HepG2 (cell line): ENCODE data around the gene PNO1. TPM values are rescaled to one million over a fixed set of nuclear protein-coding genes. Genes with fewer than 3 reads are reported as not detected.
A peak's percentile ranks its signal among the peaks of the same experiment; 100 is the strongest.

Experiments
- ATAC-seq: fragments of 200-7000 bp; cut with Tn5 transposase; 3 replicates; pipeline ENCODE4 v1.9.1; 2020; ENCODE audit warnings: mild to moderate bottlenecking, moderate library complexity
- Bru-seq: library from RNA; stranded (reverse); fragments of 400-500 nt; gene quantifications from one replicate; lab custom pipeline; 2021; lab: Mats Ljungman, UMichigan
- BruChase-seq, 2 experiments: library from RNA; stranded (reverse); fragments of 400-500 nt; gene quantifications; one replicate each; lab custom pipeline; 2021; lab: Mats Ljungman, UMichigan
- BruUV-seq: library from RNA; stranded (reverse); fragments of 400-500 nt; replicated peaks from 2 replicates; lab custom pipeline; 2021; lab: Mats Ljungman, UMichigan
- CTCF ChIA-PET: fragments of 300-600 bp; formaldehyde crosslinking; extraction: SDS; loops from one replicate; lab custom pipeline; 2021; ENCODE audit warnings: low total read pairs, inconsistent platforms, low intra/inter-chr PET ratio; lab: Yijun Ruan, JAX
- POLR2A ChIA-PET: fragments of 350-600 bp; sonication (Branson Sonifier 250); formaldehyde crosslinking; loops from one replicate; lab custom pipeline; 2020; ENCODE audit warnings: antibody characterized with exemption, inconsistent platforms; lab: Yijun Ruan, JAX
- DNase-seq: peaks from one replicate; pipeline ENCODE4 v3.0.0-alpha.2; 2015; ENCODE audit warnings: low spot score
- FAIRE-seq: peaks from 3 replicates; lab custom pipeline; 2011; peaks lifted over from hg19 to GRCh38; lab: Jason Lieb, UNC
- H2AFZ ChIP-seq: one replicate; pipeline ENCODE4 v1.6.1; 2011; ENCODE audit warnings: low read length, inconsistent platforms
- H3K27ac ChIP-seq: fragments of 300-600 bp; 3 replicates; pipeline ENCODE4 v1.8.0; 2011; ENCODE audit warnings: mixed run types, mild to moderate bottlenecking, mixed read lengths, low read length, inconsistent platforms; ENCODE audit not compliant: insufficient read depth; ENCODE audit errors: extremely low read length
- H3K27me3 ChIP-seq, 2 experiments: fragments of 200-600 bp in 1 of 2; 2 replicates in 1 of 2; 3 replicates in 1 of 2; pipeline versions ENCODE4 v1.6.0 to v1.8.0; 2011; ENCODE audit warnings: low read length in 2 of 2, mild to moderate bottlenecking in 2 of 2, moderate library complexity in 2 of 2, inconsistent platforms in 1 of 2; ENCODE audit not compliant: insufficient read depth in 2 of 2, control insufficient read depth in 1 of 2
- H3K36me3 ChIP-seq, 2 experiments: fragments of 200-600 bp in 1 of 2; replicated peaks in 1 of 2; 2 replicates in 1 of 2; 3 replicates in 1 of 2; pipeline versions ENCODE4 v1.5.1 to v1.8.0; 2011; ENCODE audit warnings: low read length in 2 of 2, inconsistent platforms in 1 of 2; ENCODE audit not compliant: insufficient read depth in 2 of 2, control insufficient read depth in 1 of 2
- H3K4me1 ChIP-seq: 2 replicates; pipeline ENCODE4 v1.5.1; 2012; ENCODE audit warnings: low read length, inconsistent platforms; ENCODE audit not compliant: insufficient read depth
- H3K4me2 ChIP-seq: 2 replicates; pipeline ENCODE4 v1.6.0; 2011; ENCODE audit warnings: low read depth, low read length, inconsistent platforms
- H3K4me3 ChIP-seq, 3 experiments: fragments of 200-600 bp in 1 of 3; sonication (generic), shearing (Covaris generic) in 1 of 3; replicated peaks in 1 of 3; 2 replicates each; pipeline ENCODE4 v1.5.1; 2011 to 2016; ENCODE audit warnings: low read length in 3 of 3, inconsistent platforms in 2 of 3, low read depth in 2 of 3, mild to moderate bottlenecking in 2 of 3, control low read depth in 1 of 3, mixed read lengths in 1 of 3; ENCODE audit not compliant: insufficient read depth in 1 of 3
- H3K79me2 ChIP-seq: one replicate; pipeline ENCODE4 v1.6.1; 2011; ENCODE audit warnings: low read length, inconsistent platforms; ENCODE audit not compliant: insufficient read depth
- H3K9ac ChIP-seq: 2 replicates; pipeline ENCODE4 v1.6.0; 2011; ENCODE audit warnings: mild to moderate bottlenecking, low read depth, low read length, inconsistent platforms; ENCODE audit not compliant: insufficient read depth
- H3K9me3 ChIP-seq: 2 replicates; pipeline ENCODE4 v1.5.1; 2012; ENCODE audit warnings: mild to moderate bottlenecking, low read length
- H4K20me1 ChIP-seq: 2 replicates; pipeline ENCODE4 v1.6.0; 2011; ENCODE audit warnings: inconsistent platforms, mild to moderate bottlenecking, low read length, moderate library complexity; ENCODE audit not compliant: insufficient read depth
- CBX5 ChIP-seq: sonication (generic); formaldehyde crosslinking; IDR thresholded peaks from 2 replicates; pipeline ENCODE4 v1.4.0; 2020; ENCODE audit warnings: missing genetic modification reagents, borderline replicate concordance
- DRAP1 ChIP-seq: IDR thresholded peaks from 2 replicates; pipeline ENCODE4 v1.6.1; 2016; ENCODE audit warnings: missing genetic modification reagents, missing compliant biosample characterization
- E2F1 ChIP-seq: sonication (generic); formaldehyde crosslinking; IDR thresholded peaks from 2 replicates; pipeline ENCODE4 v1.5.0; 2020; ENCODE audit warnings: missing genetic modification reagents
- HBP1 ChIP-seq: IDR thresholded peaks from 2 replicates; pipeline ENCODE4 v1.6.1; 2016; ENCODE audit warnings: low read depth, control low read depth
- KMT2B ChIP-seq: IDR thresholded peaks from 2 replicates; pipeline ENCODE4 v1.6.1; 2016; ENCODE audit warnings: missing genetic modification reagents, missing compliant biosample characterization
- PHF21A ChIP-seq: sonication (generic); formaldehyde crosslinking; IDR thresholded peaks from 2 replicates; pipeline ENCODE4 v1.5.0; 2020; ENCODE audit warnings: mild to moderate bottlenecking, missing genetic modification reagents
- YEATS2 ChIP-seq: sonication (generic); formaldehyde crosslinking; IDR thresholded peaks from 2 replicates; pipeline ENCODE4 v1.4.0; 2020; ENCODE audit warnings: missing genetic modification reagents, borderline replicate concordance
- ZFP82 ChIP-seq: sonication (generic); formaldehyde crosslinking; IDR thresholded peaks from 2 replicates; pipeline ENCODE4 v1.5.1; 2020; ENCODE audit warnings: mild to moderate bottlenecking, missing genetic modification reagents, borderline replicate concordance
- ZMYM3 ChIP-seq: sonication (generic); formaldehyde crosslinking; IDR thresholded peaks from 2 replicates; pipeline ENCODE4 v1.5.1; 2020; ENCODE audit warnings: mild to moderate bottlenecking, missing genetic modification reagents
- ZNF652 ChIP-seq: IDR thresholded peaks from 2 replicates; pipeline ENCODE4 v1.6.1; 2016; ENCODE audit warnings: low read depth, borderline replicate concordance
- ZNF703 ChIP-seq: sonication (generic); formaldehyde crosslinking; IDR thresholded peaks from 2 replicates; pipeline ENCODE4 v1.5.1; 2020; ENCODE audit warnings: missing genetic modification reagents, mild to moderate bottlenecking, moderate library complexity, borderline replicate concordance
- ZNF792 ChIP-seq: IDR thresholded peaks from 2 replicates; pipeline ENCODE4 v1.6.1; 2016
- WGBS: methylation state at CpG from one replicate; pipeline ENCODE4 v1.1.6; 2017; ENCODE audit warnings: low lambda C conversion rate; 5-methylcytosine and 5-hydroxymethylcytosine counted together
- in situ Hi-C: cut with HindIII; loops from 2 replicates; pipeline ENCODE4 v1.10.0; 2017; ENCODE audit warnings: low pct_unique_long_range_greater_than_20kb; ENCODE audit not compliant: extremely low pct_ligation_motif_present
- intact Hi-C: fragments of 100-400 bp; cut with micrococcal nuclease; formaldehyde crosslinking; loops from one replicate; pipeline ENCODE4 v1.10.0; 2022; ENCODE audit not compliant: unreplicated experiment
- long read RNA-seq, 2 experiments: library from RNA in 1 of 2; library from polyadenylated mRNA in 1 of 2; stranded (forward) in 1 of 2; unstranded in 1 of 2; transcript quantifications; one replicate each; pipeline ENCODE4 v2.0.0, GENCODE V29; 2019 to 2022
- polyA minus RNA-seq, 3 experiments: library from RNA; depleted of rRNA, polyadenylated mRNA; stranded (reverse); fragments of >200 nt; gene quantifications; 2 replicates each; pipeline ENCODE4 v1.2.3, GENCODE V29; 2011; ENCODE audit warnings: low replicate concordance in 1 of 3
- polyA plus RNA-seq, 8 experiments: library from polyadenylated mRNA; depleted of rRNA in 3 of 8; stranded (reverse) in 7 of 8; unstranded in 1 of 8; fragments of >200 nt; fragmentation: Illumina TruSeq in 4 of 8; extraction: Trizol in 4 of 8; gene quantifications; 2 replicates each; pipeline versions ENCODE4 v1.2.1 to v1.2.3, GENCODE V29; 2011 to 2016; ENCODE audit warnings: low read depth in 4 of 8, missing spikeins in 1 of 8, mixed read lengths in 1 of 8; ENCODE audit not compliant: insufficient read depth in 1 of 8
- total RNA-seq, 5 experiments: library from RNA; depleted of rRNA; stranded (reverse); fragments of >200 nt; fragmentation: Illumina TruSeq; extraction: Trizol; gene quantifications; 2 replicates each; pipeline ENCODE4 v1.2.3, GENCODE V29; 2016; ENCODE audit warnings: low read depth in 1 of 5

The PNO1 gene
- total RNA-seq (2016; rRNA removed; fragmentation: Illumina TruSeq; extraction: Trizol) (48.5 and 68.2 TPM in 2 replicates), polyA plus RNA-seq (2011; rRNA removed) (11.6 and 12.8 TPM in 2 replicates), polyA minus RNA-seq (2011; rRNA and poly(A)+ RNA removed; ENCODE audit: low replicate concordance) (4.5 and 9.7 TPM in 2 replicates), Bru-seq, nascent RNA (percentile 89 among the genes with signal in this experiment), BruChase-seq, experiment 1, labeled RNA remaining after a 6-hour chase (percentile 89 among the genes with signal in this experiment), BruChase-seq, experiment 2, labeled RNA remaining after a 2-hour chase (percentile 87 among the genes with signal in this experiment)
- total RNA-seq (2016; cell fraction: cytosol; rRNA removed; fragmentation: Illumina TruSeq; extraction: Trizol; ENCODE audit: low read depth), result 13.1 and 15.0 TPM in 2 replicates
- total RNA-seq (2016; cell fraction: insoluble cytoplasmic fraction; rRNA removed; fragmentation: Illumina TruSeq; extraction: Trizol), result 49.6 and 72.8 TPM in 2 replicates
- total RNA-seq (2016; cell fraction: membrane; rRNA removed; fragmentation: Illumina TruSeq; extraction: Trizol), result 25.8 and 28.2 TPM in 2 replicates
- 18.3 and 19.6 TPM in 2 replicates for total RNA-seq (2016; cell fraction: nucleus; rRNA removed; fragmentation: Illumina TruSeq; extraction: Trizol)
- polyA plus RNA-seq (2011; cell fraction: cytosol; rRNA removed), result 9.2 and 12.2 TPM in 2 replicates
- polyA plus RNA-seq (2011; cell fraction: nucleus; rRNA removed), result 3.6 and 4.4 TPM in 2 replicates
- 19.2 and 21.4 TPM in 2 replicates for polyA plus RNA-seq (2012)
- polyA plus RNA-seq (2016; cell fraction: cytosol; fragmentation: Illumina TruSeq; extraction: Trizol; ENCODE audit: low read depth), result 13.2 and 13.3 TPM in 2 replicates
- polyA plus RNA-seq (2016; cell fraction: insoluble cytoplasmic fraction; fragmentation: Illumina TruSeq; extraction: Trizol; ENCODE audit: low read depth), result 64.7 and 73.1 TPM in 2 replicates
- 18.4 and 19.1 TPM in 2 replicates for polyA plus RNA-seq (2016; cell fraction: membrane; fragmentation: Illumina TruSeq; extraction: Trizol; ENCODE audit: low read depth)
- 29.7 and 31.3 TPM in 2 replicates for polyA plus RNA-seq (2016; cell fraction: nucleus; fragmentation: Illumina TruSeq; extraction: Trizol; ENCODE audit: insufficient read depth, low read depth)
- polyA minus RNA-seq (2011; cell fraction: cytosol; rRNA and poly(A)+ RNA removed), result 6.2 and 8.3 TPM in 2 replicates
- 5.5 and 6.7 TPM in 2 replicates for polyA minus RNA-seq (2011; cell fraction: nucleus; rRNA and poly(A)+ RNA removed)
- long read RNA-seq, experiment 1, transcript PNO1-201 (7 exons, 2,286 nt), result major isoform, 71 of 82 reads
- long read RNA-seq, experiment 1, partial matches to known transcripts, result 4 of 82 reads
- long read RNA-seq, experiment 1, other reads (novel, unspliced or antisense), result 7 of 82 reads
- long read RNA-seq, experiment 2, transcript PNO1-201 (7 exons, 2,286 nt), result major isoform, 71 of 135 reads
- long read RNA-seq, experiment 2, partial matches to known transcripts, result 46 of 135 reads
- long read RNA-seq, experiment 2, other reads (novel, unspliced or antisense), result 17 of 135 reads

- ChIA-PET CTCF (no interaction called here), POLR2A (interaction anchor here (1.0 to 2.1 kb wide), 6 partner anchors 11 to 95 kb away, joined by 3 to 26 read pairs (median 9); partner anchors contain the start of genes C1D and PPP3R1)
- in situ Hi-C loops, result no loop called here
- ATAC-seq (peak; percentile 97), FAIRE-seq (peak; percentile 91), DNase-seq (peak; percentile 95)
- H3K27ac ChIP-seq, result peak within 1 kb of the TSS; percentile 90
- peak within 1 kb of the TSS; percentile 94 for H2AFZ ChIP-seq
- peak within 1 kb of the TSS; percentile 91 for H3K9ac ChIP-seq
- under 1% methylated on average over 35 of the region's 44 CpGs for WGBS
- intact Hi-C loops, result loop anchor here (1.0 to 5.0 kb wide), 2 partner anchors 40 to 95 kb away; partner anchors contain the start of gene PPP3R1
- no peaks in the 10 kb centered on the region for H4K20me1 ChIP-seq
- H3K4me3 ChIP-seq, result peak within 1 kb of the TSS; percentile 82 to 91 (median 82)
- no peaks in the 10 kb centered on the region; a peak in 1 of 5 replicates for H3K27me3 ChIP-seq
- H3K79me2 ChIP-seq, result peaks cover 39% of the 10 kb centered on the region
- peaks cover 12 to 24% of the 10 kb centered on the region in 2 experiments for H3K36me3 ChIP-seq
- no peaks in the 10 kb centered on the region for H3K9me3 ChIP-seq
- peaks cover 17% of the 10 kb centered on the region; the same call in 1 of the 2 replicates for H3K4me1 ChIP-seq
- H3K4me2 ChIP-seq, result peak within 1 kb of the TSS; percentile 72
- BruUV-seq, result no TSS peak
- peak; percentile 91; the same call in 1 of the 2 replicates for TF ChIP-seq PHF21A (CRISPR knock-in tag)
- peak; percentile 92; the same call in 1 of the 2 replicates for TF ChIP-seq ZNF703
- peak; percentile 69 for TF ChIP-seq E2F1 (CRISPR knock-in tag)
- TF ChIP-seq KMT2B, result peak; percentile 97
- TF ChIP-seq YEATS2 (CRISPR knock-in tag), result peak; percentile 98
- peak; percentile 71; the same call in 1 of the 2 replicates for TF ChIP-seq CBX5
- TF ChIP-seq HBP1 (CRISPR knock-in tag), result peak; percentile 57; the same call in 1 of the 2 replicates
- TF ChIP-seq ZNF652 (CRISPR knock-in tag), result no peak
- TF ChIP-seq ZFP82 (CRISPR knock-in tag), result no peak; the same call in 1 of the 2 replicates
- TF ChIP-seq ZNF792, result peak; percentile 68
- TF ChIP-seq ZMYM3 (CRISPR knock-in tag), result no peak
- TF ChIP-seq DRAP1 (CRISPR knock-in tag), result peak; percentile 73
Measured at GRCh38 chr2:68157402-68158133, at the start of gene PNO1. PNO1 (plus strand) TSS chr2:68157888; CDS start chr2:68157935, 47 bp downstream.
